ENCODE data around the gene CLCN1.

- TF ChIP-seq, protein P1, sequence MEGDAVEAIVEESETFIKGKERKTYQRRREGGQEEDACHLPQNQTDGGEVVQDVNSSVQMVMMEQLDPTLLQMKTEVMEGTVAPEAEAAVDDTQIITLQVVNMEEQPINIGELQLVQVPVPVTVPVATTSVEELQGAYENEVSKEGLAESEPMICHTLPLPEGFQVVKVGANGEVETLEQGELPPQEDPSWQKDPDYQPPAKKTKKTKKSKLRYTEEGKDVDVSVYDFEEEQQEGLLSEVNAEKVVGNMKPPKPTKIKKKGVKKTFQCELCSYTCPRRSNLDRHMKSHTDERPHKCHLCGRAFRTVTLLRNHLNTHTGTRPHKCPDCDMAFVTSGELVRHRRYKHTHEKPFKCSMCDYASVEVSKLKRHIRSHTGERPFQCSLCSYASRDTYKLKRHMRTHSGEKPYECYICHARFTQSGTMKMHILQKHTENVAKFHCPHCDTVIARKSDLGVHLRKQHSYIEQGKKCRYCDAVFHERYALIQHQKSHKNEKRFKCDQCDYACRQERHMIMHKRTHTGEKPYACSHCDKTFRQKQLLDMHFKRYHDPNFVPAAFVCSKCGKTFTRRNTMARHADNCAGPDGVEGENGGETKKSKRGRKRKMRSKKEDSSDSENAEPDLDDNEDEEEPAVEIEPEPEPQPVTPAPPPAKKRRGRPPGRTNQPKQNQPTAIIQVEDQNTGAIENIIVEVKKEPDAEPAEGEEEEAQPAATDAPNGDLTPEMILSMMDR (conservative IDR thresholded peaks at IDR 0.05 in 1 of 2, IDR thresholded peaks at IDR 0.05 in 1 of 2; ENCODE audit: extremely low read depth in 1 of 2, insufficient read depth in 1 of 2, low read depth in 1 of 2, low read length in 2 of 2) = no peak
- no peak for TF ChIP-seq EZH2 (IDR thresholded peaks at IDR 0.05; ENCODE audit: borderline replicate concordance, low read length)
These were observed 12.0 kb downstream of the CLCN1 start for GRCh38 chr7:143327903-143328302.

Data from mammary epithelial cell (primary cell).